Spleen (tissue), 13 donors: ENCODE measurements around the gene NEK3. TPM values are rescaled to one million over a fixed set of nuclear protein-coding genes. Genes with fewer than 3 reads are reported as not detected.
A peak's percentile ranks its signal among the peaks of the same experiment; 100 is the strongest.
"Not testable (repeated sequence)": the region's sequence is repeated elsewhere in the genome, so short reads cannot be mapped to it uniquely, and the experiment has no call there.

ENCODE experiments used
- DNase-seq: peaks from one replicate; pipeline ENCODE4 v3.0.0-alpha.2; 2020
- H3K27ac ChIP-seq, 8 donors: fragments of 200-600 bp; sonication (generic) in 7 of 8; 1 replicate in 4 of 8; 2 replicates in 4 of 8; pipeline versions ENCODE4 v1.5.0 to v1.8.0; 2016 to 2021; ENCODE audit warnings: inconsistent platforms in 4 of 8, mild to moderate bottlenecking in 4 of 8, moderate library complexity in 1 of 8
- H3K27me3 ChIP-seq, 7 donors: fragments of 200-600 bp; sonication (generic) in 6 of 7; replicated peaks in 1 of 7; 1 replicate in 4 of 7; 2 replicates in 3 of 7; pipeline versions ENCODE4 v1.5.0 to v1.8.0; 2016 to 2021; ENCODE audit warnings: inconsistent platforms in 3 of 7, mild to moderate bottlenecking in 1 of 7
- H3K36me3 ChIP-seq, 6 donors: fragments of 200-600 bp; sonication (generic) in 5 of 6; 1 replicate in 4 of 6; 2 replicates in 2 of 6; pipeline versions ENCODE4 v1.5.0 to v1.8.0; 2016 to 2021; ENCODE audit warnings: inconsistent platforms in 2 of 6
- H3K4me1 ChIP-seq, 6 donors: fragments of 200-600 bp; sonication (generic) in 5 of 6; 1 replicate in 3 of 6; 2 replicates in 3 of 6; pipeline versions ENCODE4 v1.5.0 to v1.8.0; 2016 to 2021; ENCODE audit warnings: inconsistent platforms in 3 of 6
- H3K4me3 ChIP-seq, 8 donors: fragments of 200-600 bp; sonication (generic) in 7 of 8; 1 replicate in 4 of 8; 2 replicates in 4 of 8; pipeline versions ENCODE4 v1.5.0 to v1.8.0; 2016 to 2021; ENCODE audit warnings: inconsistent platforms in 4 of 8, mild to moderate bottlenecking in 4 of 8, moderate library complexity in 2 of 8
- H3K9me3 ChIP-seq, 8 donors: fragments of 200-600 bp; sonication (generic) in 7 of 8; 1 replicate in 4 of 8; 2 replicates in 4 of 8; pipeline versions ENCODE4 v1.5.0 to v1.8.0; 2016 to 2021; ENCODE audit warnings: inconsistent platforms in 4 of 8
- CTCF ChIP-seq, 11 experiments: fragments of 200-600 bp in 7 of 11; fragments of 450-650 bp in 4 of 11; sonication (generic) in 4 of 11; IDR thresholded peaks in 8 of 11; conservative IDR thresholded peaks in 3 of 11; 1 replicate in 7 of 11; 2 replicates in 4 of 11; pipeline versions ENCODE4 v1.4.0 to v1.8.0; 2016 to 2021; ENCODE audit warnings: antibody characterized with exemption in 11 of 11, inconsistent platforms in 4 of 11, mild to moderate bottlenecking in 1 of 11
- POLR2A ChIP-seq, 3 donors: fragments of 450-650 bp; IDR thresholded peaks; one replicate each; pipeline ENCODE4 v1.5.1; 2017; ENCODE audit warnings: antibody characterized with exemption in 3 of 3, mild to moderate bottlenecking in 1 of 3
- POLR2AphosphoS5 ChIP-seq, 3 donors: sonication (generic); formaldehyde crosslinking; IDR thresholded peaks; one replicate each; pipeline ENCODE4 v1.5.1; 2017; ENCODE audit warnings: antibody characterized with exemption in 3 of 3
- WGBS, 5 donors: extraction: QIAGEN DNeasy Blood & Tissue Kit in 3 of 5; methylation state at CpG; one replicate each; pipeline versions ENCODE4 v1.1.5 to v1.1.7; 2013 to 2018; 5-methylcytosine and 5-hydroxymethylcytosine counted together
- intact Hi-C: fragments of 100-400 bp; cut with DNase I; formaldehyde crosslinking; loops from one replicate; pipeline ENCODE4 v1.15.0; 2023; ENCODE audit warnings: low total_unique reads
- long read RNA-seq, 2 donors: transcript quantifications; one replicate each; lab custom pipeline, GENCODE V29; 2026
- polyA plus RNA-seq, 3 donors: library from polyadenylated mRNA; stranded (reverse); fragments of 200-250 nt; gene quantifications; one replicate each; pipeline ENCODE4 v1.2.1, GENCODE V29; 2013
- total RNA-seq, 7 donors: library from RNA; depleted of rRNA in 3 of 7; stranded (reverse); fragments of >200 nt in 3 of 7; fragmentation: NEBNext Ultra II Directional in 4 of 7; extraction: Animal tissue kit (Norgen Biotek cat#: 25700) in 4 of 7; gene quantifications; one replicate each; pipeline versions ENCODE4 v1.1.0 to v1.2.1, GENCODE V29; 2016 to 2021
- donor health status: healthy with polysubstance abuse.
- donor health status: DM: no; HTN: no; CAD: no; lungs with moderate emphysema.
- donor health status: DM: no; HTN: no; CAD: no.
- donor health status: Bipolar disorder and iron deficiency.
- donor health status: healthy.
- donor health status: DM: no; HTN: no; CAD: no.
- donor health status: DM: yes; HTN: yes; CAD: no.

The NEK3 gene
- 10 to 100 TPM in 5 of 7 donors, 1 to 10 TPM in 2; 6.7 to 21.1 (median 10.5) TPM for total RNA-seq
- 10 to 100 TPM; 13.2 to 41.4 (median 25.4) TPM for polyA plus RNA-seq
- long read RNA-seq, donor 1, partial matches to known transcripts: 0 of 3 reads
- long read RNA-seq, donor 1, other reads (novel, unspliced or antisense): 0 of 3 reads
- long read RNA-seq, donor 2: 0 reads

- WGBS, 5 donors: 3 to 11% (median 3%) methylated on average over 18 to 74 of the region's 74 CpGs
These were observed at the start of gene NEK3 for GRCh38 chr13:52159159-52159982. Gene NEK3 (minus strand): TSS chr13:52159597. CDS start chr13:52156191, 3,406 bp downstream.

GRCh38 chr13:52208384-52208783 is 49.0 kb upstream of the NEK3 start:
- H3K9me3 ChIP-seq, DNase-seq, intact Hi-C loops, H3K4me3 ChIP-seq, H3K4me1 ChIP-seq, H3K27ac ChIP-seq, H3K36me3 ChIP-seq, H3K27me3 ChIP-seq: not testable (repeated sequence)
- 84 to 90% (median 88%) methylated on average over 6 of the region's 6 CpGs for WGBS, 5 donors

More at GRCh38 chr13:52159159-52159982, at the start of gene NEK3:
- peak within 1 kb of the TSS in 7 of 8 donors; percentile 75 to 86 (median 80) for H3K27ac ChIP-seq
- DNase-seq: peak; percentile 92
- no peaks in the 10 kb centered on the region for H3K36me3 ChIP-seq
- intact Hi-C loops: no loop called here
- H3K27me3 ChIP-seq: no peaks in the 10 kb centered on the region
- peak within 1 kb of the TSS; percentile 58 to 87 (median 80) for H3K4me3 ChIP-seq
- H3K9me3 ChIP-seq: no peaks in the 10 kb centered on the region
- TF ChIP-seq CTCF (IDR thresholded peaks at IDR 0.05 in 8 of 11, conservative IDR thresholded peaks at IDR 0.05 in 3 of 11) (no peak), POLR2AphosphoS5 (IDR thresholded peaks at IDR 0.05) (peak; percentile 46 to 79 (median 72)), POLR2A (IDR thresholded peaks at IDR 0.05) (no peak)
- peaks cover 6 to 51% (median 27%) of the 10 kb centered on the region in 6 donors for H3K4me1 ChIP-seq

- H3K9me3 ChIP-seq, H3K4me1 ChIP-seq, H3K4me3 ChIP-seq, H3K36me3 ChIP-seq, H3K27ac ChIP-seq, intact Hi-C loops, H3K27me3 ChIP-seq, DNase-seq: not testable (repeated sequence)
- WGBS, 5 donors: 89 to 99% (median 93%) methylated on average over 3 of the region's 3 CpGs
These were observed 48.5 kb upstream of the NEK3 start for GRCh38 chr13:52207896-52208295.

- H3K27me3 ChIP-seq, H3K4me1 ChIP-seq, H3K4me3 ChIP-seq, H3K27ac ChIP-seq, H3K9me3 ChIP-seq, DNase-seq, H3K36me3 ChIP-seq, intact Hi-C loops: not testable (repeated sequence)
- 90 to 96% methylated on average over 2 of the region's 2 CpGs; no CpG with 5 or more reads in 3 of the 5 donors for WGBS, 5 donors
These were observed 47.9 kb upstream of the NEK3 start for GRCh38 chr13:52207337-52207736.

- H3K27me3 ChIP-seq, H3K4me3 ChIP-seq, H3K9me3 ChIP-seq, intact Hi-C loops, H3K4me1 ChIP-seq, H3K36me3 ChIP-seq, DNase-seq, H3K27ac ChIP-seq: not testable (repeated sequence)
- 71 to 84% (median 79%) methylated on average over 4 of the region's 4 CpGs for WGBS, 5 donors
These were observed 45.1 kb upstream of the NEK3 start for GRCh38 chr13:52204546-52204945.

- H3K36me3 ChIP-seq, H3K27me3 ChIP-seq, H3K4me3 ChIP-seq, intact Hi-C loops, DNase-seq, H3K9me3 ChIP-seq, H3K4me1 ChIP-seq, H3K27ac ChIP-seq: not testable (repeated sequence)
- 32 to 83% (median 61%) methylated on average over 1 of the region's 1 CpG for WGBS, 5 donors
These were observed 44.5 kb upstream of the NEK3 start for GRCh38 chr13:52203864-52204263.

GRCh38 chr13:52202506-52202905 is 43.1 kb upstream of the NEK3 start:
- DNase-seq, H3K27me3 ChIP-seq, H3K36me3 ChIP-seq, H3K9me3 ChIP-seq, intact Hi-C loops, H3K27ac ChIP-seq, H3K4me1 ChIP-seq, H3K4me3 ChIP-seq: not testable (repeated sequence)
- WGBS, 5 donors: 66 to 75% (median 68%) methylated on average over 7 of the region's 7 CpGs
